SK-N-MC (cell line): ENCODE measurements around the gene HSD11B2.

ENCODE experiments used
- EZH2 ChIP-seq: fragments of 200-600 bp; sonication (generic); IDR thresholded peaks from one replicate; pipeline ENCODE4 v1.6.1; 2017; ENCODE audit warnings: antibody characterized with exemption
- FOXP2 ChIP-seq: optimal IDR thresholded peaks from 2 replicates; pipeline ENCODE3; 2011; ENCODE audit warnings: mild to moderate bottlenecking, moderate library complexity; ENCODE audit not compliant: insufficient read depth; ENCODE audit errors: extremely low read length, control extremely low read depth
- POLR2AphosphoS5 ChIP-seq: IDR thresholded peaks from 2 replicates; pipeline ENCODE4 v1.6.1; 2012; ENCODE audit warnings: mild to moderate bottlenecking, low read depth, low read length, borderline replicate concordance

- TF ChIP-seq EZH2 (no peak), POLR2AphosphoS5 (no peak), FOXP2 (no peak)
Observed at GRCh38 chr16:67449739-67450138, 18.8 kb downstream of the HSD11B2 start.
